Embryonic facial prominence (tissue), 1 donor: ENCODE data around the gene DACT2.
"Not testable (repeated sequence)": the region's sequence is repeated elsewhere in the genome, so short reads cannot be mapped to it uniquely, and the experiment has no call there.

Experiments used
- DNase-seq: peaks from one replicate; pipeline ENCODE4 v3.0.0-alpha.2; 2016; ENCODE audit errors: extremely low spot score

Gene DACT2

GRCh38 chr6:168319279-168320111 is at the start of gene DACT2:
TSS of gene DACT2 (minus strand) at chr6:168319777. CDS start at chr6:168319633, 144 bp downstream.
- DNase-seq, result no peak

GRCh38 chr6:168368936-168369335 is 49.4 kb upstream of the DACT2 start:
- DNase-seq, result no peak

- DNase-seq, result no peak
Measured at GRCh38 chr6:168368066-168368820, 48.7 kb upstream of the DACT2 start.

- no peak for DNase-seq
Measured at GRCh38 chr6:168367285-168367751, 47.7 kb upstream of the DACT2 start.

- DNase-seq, result no peak
Measured at GRCh38 chr6:168366473-168366872, 46.9 kb upstream of the DACT2 start.

- no peak for DNase-seq
Measured at GRCh38 chr6:168365422-168366165, 46.0 kb upstream of the DACT2 start.

GRCh38 chr6:168364793-168365421 is 45.3 kb upstream of the DACT2 start:
- no peak for DNase-seq

GRCh38 chr6:168363811-168364792 is 44.5 kb upstream of the DACT2 start:
- DNase-seq, result no peak

- no peak for DNase-seq
Measured at GRCh38 chr6:168363302-168363701, 43.7 kb upstream of the DACT2 start.

GRCh38 chr6:168362276-168362990 is 42.9 kb upstream of the DACT2 start:
- no peak for DNase-seq

- DNase-seq, result no peak
Measured at GRCh38 chr6:168361766-168362165, 42.2 kb upstream of the DACT2 start.

- no peak for DNase-seq
Measured at GRCh38 chr6:168359794-168360193, 40.2 kb upstream of the DACT2 start.

GRCh38 chr6:168358842-168359420 is 39.4 kb upstream of the DACT2 start:
- no peak for DNase-seq

- DNase-seq, result not testable (repeated sequence)
Measured at GRCh38 chr6:168356872-168357271, 37.3 kb upstream of the DACT2 start.

- no peak for DNase-seq
Measured at GRCh38 chr6:168355716-168356522, 36.3 kb upstream of the DACT2 start.

GRCh38 chr6:168354338-168354737 is 34.8 kb upstream of the DACT2 start:
- DNase-seq, result no peak

GRCh38 chr6:168353041-168353440 is 33.5 kb upstream of the DACT2 start:
- no peak for DNase-seq

- DNase-seq, result no peak
Measured at GRCh38 chr6:168352096-168352495, 32.5 kb upstream of the DACT2 start.
